ENCODE measurements around the gene FGGY.
"Not testable (repeated sequence)": the region's sequence is repeated elsewhere in the genome, so short reads cannot be mapped to it uniquely, and the experiment has no call there.

Gene FGGY

DNA sequence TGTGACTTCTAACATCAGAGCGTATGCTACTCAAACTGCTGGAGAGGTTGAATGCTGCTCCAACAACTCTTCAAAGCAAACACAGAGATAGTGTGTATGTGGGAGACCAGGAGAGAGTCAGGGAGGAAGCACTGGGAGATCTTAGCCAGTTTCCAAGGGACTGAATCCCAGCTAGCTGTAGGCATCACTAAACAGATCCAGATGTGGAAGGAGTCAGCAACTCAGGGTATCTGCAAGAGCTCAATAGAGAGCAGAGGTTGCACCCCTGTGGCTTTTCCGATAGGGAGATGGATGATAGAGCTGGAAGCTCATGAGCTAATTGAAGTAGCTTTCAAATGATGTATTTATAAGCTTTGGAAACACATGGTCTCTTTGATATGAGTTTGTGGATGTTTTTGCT, 349.0 kb downstream of the FGGY start:
- no peak for ATAC-seq (ENCODE audit: low read depth)

DNA sequence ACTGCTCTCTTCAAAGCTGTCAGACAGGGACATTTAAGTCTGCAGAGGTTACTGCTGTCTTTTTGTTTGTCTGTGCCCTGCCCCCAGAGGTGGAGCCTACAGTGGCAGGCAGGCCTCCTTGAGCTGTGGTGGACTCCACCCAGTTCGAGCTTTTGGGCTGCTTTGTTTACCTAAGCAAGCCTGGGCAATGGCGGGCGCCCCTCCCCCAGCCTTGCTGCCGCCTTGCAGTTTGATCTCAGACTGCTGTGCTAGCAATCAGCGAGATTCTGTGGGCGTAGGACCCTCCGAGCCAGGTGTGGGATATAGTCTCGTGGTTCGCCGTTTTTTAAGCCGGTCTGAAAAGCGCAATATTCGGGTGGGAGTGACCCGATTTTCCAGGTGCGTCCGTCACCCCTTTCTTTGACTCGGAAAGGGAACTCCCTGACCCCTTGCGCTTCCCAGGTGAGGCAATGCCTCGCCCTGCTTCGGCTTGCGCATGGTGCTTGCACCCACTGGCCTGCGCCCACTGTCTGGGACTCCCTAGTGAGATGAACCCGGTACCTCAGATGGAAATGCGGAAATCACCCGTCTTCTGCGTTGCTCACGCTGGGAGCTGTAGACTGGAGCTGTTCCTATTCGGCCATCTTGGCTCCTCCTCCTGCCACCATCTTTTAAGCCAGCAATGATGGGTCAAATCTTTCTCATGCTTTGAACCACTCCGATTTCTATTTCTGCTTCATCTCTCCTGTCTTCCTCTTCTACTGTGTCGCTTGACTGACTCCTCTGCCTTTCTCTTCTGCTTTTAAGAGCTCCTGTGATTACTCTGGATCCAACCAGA, 356.5 kb downstream of the FGGY start:
- H3K36me3 ChIP-seq (ENCODE audit: low read depth); H3K27ac ChIP-seq (ENCODE audit: poor library complexity, severe bottlenecking); H3K4me1 ChIP-seq (ENCODE audit: insufficient read depth, poor library complexity, severe bottlenecking); H3K9me3 ChIP-seq (ENCODE audit: severe bottlenecking); H3K27me3 ChIP-seq (ENCODE audit: insufficient read depth, poor library complexity, severe bottlenecking); H3K4me3 ChIP-seq (ENCODE audit: severe bottlenecking); DNase-seq (ENCODE audit: low spot score); ATAC-seq (ENCODE audit: low read depth): not testable (repeated sequence)

More for the DNA sequence above, 349.0 kb downstream of the FGGY start:
- DNase-seq (ENCODE audit: low spot score) = no peak
- Histone ChIP-seq H3K27me3 (ENCODE audit: insufficient read depth, poor library complexity, severe bottlenecking) (no peaks in the 10 kb centered on the region), H3K27ac (ENCODE audit: poor library complexity, severe bottlenecking) (no peak overlapping the region), H3K36me3 (ENCODE audit: low read depth) (no peaks in the 10 kb centered on the region), H3K4me3 (ENCODE audit: severe bottlenecking) (no peak overlapping the region), H3K4me1 (ENCODE audit: insufficient read depth, poor library complexity, severe bottlenecking) (no peaks in the 10 kb centered on the region), H3K9me3 (ENCODE audit: severe bottlenecking) (no peaks in the 10 kb centered on the region)
- TF ChIP-seq, protein P1, sequence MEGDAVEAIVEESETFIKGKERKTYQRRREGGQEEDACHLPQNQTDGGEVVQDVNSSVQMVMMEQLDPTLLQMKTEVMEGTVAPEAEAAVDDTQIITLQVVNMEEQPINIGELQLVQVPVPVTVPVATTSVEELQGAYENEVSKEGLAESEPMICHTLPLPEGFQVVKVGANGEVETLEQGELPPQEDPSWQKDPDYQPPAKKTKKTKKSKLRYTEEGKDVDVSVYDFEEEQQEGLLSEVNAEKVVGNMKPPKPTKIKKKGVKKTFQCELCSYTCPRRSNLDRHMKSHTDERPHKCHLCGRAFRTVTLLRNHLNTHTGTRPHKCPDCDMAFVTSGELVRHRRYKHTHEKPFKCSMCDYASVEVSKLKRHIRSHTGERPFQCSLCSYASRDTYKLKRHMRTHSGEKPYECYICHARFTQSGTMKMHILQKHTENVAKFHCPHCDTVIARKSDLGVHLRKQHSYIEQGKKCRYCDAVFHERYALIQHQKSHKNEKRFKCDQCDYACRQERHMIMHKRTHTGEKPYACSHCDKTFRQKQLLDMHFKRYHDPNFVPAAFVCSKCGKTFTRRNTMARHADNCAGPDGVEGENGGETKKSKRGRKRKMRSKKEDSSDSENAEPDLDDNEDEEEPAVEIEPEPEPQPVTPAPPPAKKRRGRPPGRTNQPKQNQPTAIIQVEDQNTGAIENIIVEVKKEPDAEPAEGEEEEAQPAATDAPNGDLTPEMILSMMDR (IDR thresholded peaks at IDR 0.05; ENCODE audit: poor library complexity, severe bottlenecking) = no peak

DNA sequence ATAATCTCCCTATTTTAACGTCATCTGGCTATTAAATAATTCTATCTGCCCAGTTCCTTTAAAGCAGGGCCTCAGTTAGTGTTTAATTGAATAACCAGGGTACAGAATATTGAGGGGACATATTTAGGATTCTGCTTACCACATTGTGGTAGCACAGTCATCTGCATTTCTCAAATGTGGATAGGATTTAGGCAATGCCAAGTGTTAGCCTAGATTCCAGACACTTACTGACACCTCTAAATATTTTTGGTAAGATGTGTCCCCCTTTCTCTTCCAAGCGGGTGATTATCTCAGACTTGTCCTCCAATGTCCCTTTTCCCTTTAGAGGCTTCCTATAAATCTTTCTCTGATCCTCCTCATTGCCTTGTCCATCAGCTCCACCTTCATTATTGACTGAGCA, 357.1 kb downstream of the FGGY start:
- no peaks in the 10 kb centered on the region for H3K36me3 ChIP-seq (ENCODE audit: low read depth)
- TF ChIP-seq, protein P1 (IDR thresholded peaks at IDR 0.05; ENCODE audit: poor library complexity, severe bottlenecking) = no peak
- no peak overlapping the region for H3K4me3 ChIP-seq (ENCODE audit: severe bottlenecking)
- ATAC-seq (ENCODE audit: low read depth) (no peak), DNase-seq (ENCODE audit: low spot score) (no peak)
- no peaks in the 10 kb centered on the region for H3K9me3 ChIP-seq (ENCODE audit: severe bottlenecking)
- no peaks in the 10 kb centered on the region for H3K27me3 ChIP-seq (ENCODE audit: insufficient read depth, poor library complexity, severe bottlenecking)
- H3K27ac ChIP-seq (ENCODE audit: poor library complexity, severe bottlenecking) = no peak overlapping the region
- H3K4me1 ChIP-seq (ENCODE audit: insufficient read depth, poor library complexity, severe bottlenecking) = no peaks in the 10 kb centered on the region

DNA sequence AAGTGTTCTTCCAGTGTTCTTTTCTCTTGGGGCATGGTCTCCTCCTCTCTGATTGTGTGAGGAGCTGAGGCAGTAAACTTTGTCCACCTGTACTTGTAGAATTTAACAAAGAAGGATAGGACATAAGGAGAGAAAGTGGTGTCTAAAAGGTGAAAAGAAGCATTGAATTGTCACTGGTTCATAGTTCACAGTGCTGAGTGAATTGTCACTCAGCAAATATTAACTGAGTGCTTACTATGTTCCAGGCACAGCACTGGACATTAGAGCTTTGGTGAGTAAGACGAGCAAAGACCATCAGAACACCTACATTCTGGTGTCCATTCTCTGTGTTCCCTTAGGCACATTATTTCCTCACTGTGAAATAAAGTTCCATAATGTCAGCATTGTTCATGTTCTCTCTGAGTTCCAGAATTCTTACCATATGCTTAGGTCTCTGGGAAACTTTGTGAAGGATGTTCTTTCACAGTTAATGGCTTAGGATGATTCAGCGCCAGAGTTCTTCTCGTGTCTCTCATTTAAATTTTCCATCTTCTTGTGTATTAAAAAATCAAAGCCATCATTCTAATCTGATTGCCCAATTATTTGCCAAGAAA, 361.1 kb downstream of the FGGY start:
- no peaks in the 10 kb centered on the region for H3K9me3 ChIP-seq (ENCODE audit: severe bottlenecking)
- no peaks in the 10 kb centered on the region for H3K27me3 ChIP-seq (ENCODE audit: insufficient read depth, poor library complexity, severe bottlenecking)
- TF ChIP-seq, protein P1 (IDR thresholded peaks at IDR 0.05; ENCODE audit: poor library complexity, severe bottlenecking) = no peak
- DNase-seq (ENCODE audit: low spot score) (no peak), ATAC-seq (ENCODE audit: low read depth) (no peak)
- no peaks in the 10 kb centered on the region for H3K4me1 ChIP-seq (ENCODE audit: insufficient read depth, poor library complexity, severe bottlenecking)
- no peaks in the 10 kb centered on the region for H3K36me3 ChIP-seq (ENCODE audit: low read depth)
- no peak overlapping the region for H3K27ac ChIP-seq (ENCODE audit: poor library complexity, severe bottlenecking)
- no peak overlapping the region for H3K4me3 ChIP-seq (ENCODE audit: severe bottlenecking)

DNA sequence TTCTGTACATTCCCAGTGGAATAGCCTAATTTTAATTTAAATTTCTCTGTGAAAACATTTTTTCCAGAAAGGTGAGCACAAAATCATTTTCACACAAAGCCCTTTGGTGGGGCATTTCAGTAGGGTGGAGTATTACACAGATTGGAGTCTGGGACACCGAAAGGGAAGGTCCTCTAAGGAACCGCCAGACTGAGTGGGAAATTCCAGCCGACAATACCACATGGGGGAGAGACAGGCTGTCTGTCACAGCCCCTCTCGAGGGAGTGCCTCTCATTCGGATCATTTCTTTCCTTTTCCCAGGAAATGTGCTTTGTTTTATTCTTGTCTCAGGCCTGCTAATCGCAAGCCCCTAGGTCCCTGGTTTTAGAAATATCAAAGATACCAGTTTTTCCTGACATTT, 367.3 kb downstream of the FGGY start:
- Histone ChIP-seq H3K4me3 (ENCODE audit: severe bottlenecking) (no peak overlapping the region), H3K27me3 (ENCODE audit: insufficient read depth, poor library complexity, severe bottlenecking) (no peaks in the 10 kb centered on the region), H3K36me3 (ENCODE audit: low read depth) (no peaks in the 10 kb centered on the region), H3K9me3 (ENCODE audit: severe bottlenecking) (no peaks in the 10 kb centered on the region), H3K4me1 (ENCODE audit: insufficient read depth, poor library complexity, severe bottlenecking) (no peaks in the 10 kb centered on the region), H3K27ac (ENCODE audit: poor library complexity, severe bottlenecking) (no peak overlapping the region)
- TF ChIP-seq, protein P1 (IDR thresholded peaks at IDR 0.05; ENCODE audit: poor library complexity, severe bottlenecking) = no peak
- no peak for DNase-seq (ENCODE audit: low spot score)
- no peak for ATAC-seq (ENCODE audit: low read depth)
